ENCODE results near the gene CRYBA4.

CRYBA4 gene

GRCh38 chr22:26660961-26661578 lies 39.3 kb downstream of the CRYBA4 start:
- no peak for DNase-seq (ENCODE audit: low spot score)

- DNase-seq (ENCODE audit: low spot score), result no peak
Observed at GRCh38 chr22:26662160-26662559, 40.4 kb downstream of the CRYBA4 start.

GRCh38 chr22:26663374-26663923 lies 41.7 kb downstream of the CRYBA4 start:
- no peak for DNase-seq (ENCODE audit: low spot score)

- DNase-seq (ENCODE audit: low spot score), result no peak
Observed at GRCh38 chr22:26665813-26666231, 44.1 kb downstream of the CRYBA4 start.

GRCh38 chr22:26667140-26667539 lies 45.4 kb downstream of the CRYBA4 start:
- no peak for DNase-seq (ENCODE audit: low spot score)

- DNase-seq (ENCODE audit: low spot score), result no peak
Observed at GRCh38 chr22:26669060-26669481, 47.3 kb downstream of the CRYBA4 start.

- DNase-seq (ENCODE audit: low spot score), result no peak
Observed at GRCh38 chr22:26670459-26670858, 48.7 kb downstream of the CRYBA4 start.

- no peak for DNase-seq (ENCODE audit: low spot score)
Observed at GRCh38 chr22:26671317-26672059, 49.7 kb downstream of the CRYBA4 start.

GRCh38 chr22:26672060-26672471 lies 50.3 kb downstream of the CRYBA4 start:
- DNase-seq (ENCODE audit: low spot score), result no peak

GRCh38 chr22:26672590-26673468 lies 51.1 kb downstream of the CRYBA4 start:
- peak; percentile 91 for DNase-seq (ENCODE audit: low spot score)

- DNase-seq (ENCODE audit: low spot score), result no peak
Observed at GRCh38 chr22:26673486-26673885, 51.7 kb downstream of the CRYBA4 start.

- DNase-seq (ENCODE audit: low spot score), result no peak
Observed at GRCh38 chr22:26674211-26675190, 52.7 kb downstream of the CRYBA4 start.

GRCh38 chr22:26675687-26676268 lies 54.0 kb downstream of the CRYBA4 start:
- DNase-seq (ENCODE audit: low spot score), result no peak

GRCh38 chr22:26677217-26677616 lies 55.5 kb downstream of the CRYBA4 start:
- no peak for DNase-seq (ENCODE audit: low spot score)

GRCh38 chr22:26679003-26679629 lies 57.4 kb downstream of the CRYBA4 start:
- DNase-seq (ENCODE audit: low spot score), result peak; percentile 65
